Measurements from ENCODE around the gene L3MBTL4.
"Not testable (repeated sequence)": the region's sequence is repeated elsewhere in the genome, so short reads cannot be mapped to it uniquely, and the experiment has no call there.

Gene L3MBTL4

GRCh38 chr18:6414723-6415417, at the start of gene L3MBTL4:
Gene L3MBTL4, minus strand, starts transcription at chr18:6414911. Its CDS starts 103,286 bp downstream, at chr18:6311625.
- no peak for DNase-seq (ENCODE audit: low read depth in 2 of 2)

DNA sequence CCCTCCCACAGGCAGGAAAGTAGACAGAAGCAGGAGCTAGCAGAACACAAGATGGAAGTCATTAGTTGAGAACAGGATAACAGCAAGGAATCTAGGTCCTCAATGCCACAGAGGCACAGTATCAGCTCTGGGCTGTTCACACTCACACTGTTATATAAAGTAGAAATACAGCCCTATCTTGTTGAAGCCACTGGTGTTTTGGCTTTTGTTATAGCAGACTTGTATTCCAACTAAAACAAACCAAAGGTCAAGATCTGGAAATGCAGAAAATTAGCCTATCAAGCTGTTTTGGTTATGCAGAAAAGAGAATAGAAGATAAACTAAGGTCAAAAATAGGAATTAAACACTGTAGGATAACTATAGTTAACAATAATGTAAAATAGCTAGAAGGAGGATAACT, 37.5 kb upstream of the L3MBTL4 start:
- no peak for DNase-seq (ENCODE audit: low read depth in 2 of 2)

DNA sequence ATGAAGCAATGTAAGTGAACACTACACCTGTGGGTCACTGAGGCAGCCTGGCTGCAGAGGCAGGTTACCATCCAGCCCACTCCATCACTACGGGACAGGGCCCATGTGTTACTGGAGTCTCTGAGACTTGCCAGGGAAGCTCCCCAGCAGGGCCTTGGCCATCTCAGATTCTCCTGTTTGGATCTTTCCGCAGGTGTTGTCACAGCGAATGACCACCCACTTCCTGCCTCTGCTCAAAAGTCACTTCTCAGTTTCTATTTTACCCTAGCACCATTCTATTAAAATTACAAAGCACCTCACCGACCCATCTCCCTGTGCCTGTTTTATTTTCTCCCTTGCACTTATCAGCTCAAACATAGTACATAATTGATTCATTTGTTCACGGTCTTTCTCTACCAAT, 34.5 kb upstream of the L3MBTL4 start:
- DNase-seq (ENCODE audit: low read depth in 2 of 2) = no peak

- DNase-seq (ENCODE audit: low read depth in 2 of 2) = no peak
These were observed 29.9 kb upstream of the L3MBTL4 start for GRCh38 chr18:6444466-6445228.

- no peak for DNase-seq (ENCODE audit: low read depth in 2 of 2)
These were observed 26.5 kb upstream of the L3MBTL4 start for GRCh38 chr18:6441200-6441599.

GRCh38 chr18:6437937-6438818, 23.5 kb upstream of the L3MBTL4 start:
- DNase-seq (ENCODE audit: low read depth in 2 of 2) = no peak

DNA sequence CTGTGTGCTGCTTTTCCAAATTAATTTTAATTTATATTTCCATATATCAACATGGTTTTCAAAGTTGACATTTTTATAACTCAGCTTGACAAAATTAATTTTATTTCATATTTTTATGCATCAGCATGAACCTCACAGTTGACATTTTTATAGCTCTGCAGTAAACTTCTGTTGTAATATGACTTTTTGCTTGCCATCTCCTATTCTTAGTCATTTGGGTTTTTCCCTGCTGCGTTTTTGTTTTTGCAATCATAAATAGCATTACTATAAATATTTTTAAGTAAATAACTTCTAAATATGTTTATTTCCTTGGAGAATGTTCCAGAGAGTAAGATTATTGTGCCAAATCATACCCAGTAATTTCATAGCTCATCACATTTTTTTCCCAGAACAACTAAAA, 21.0 kb upstream of the L3MBTL4 start:
- no peak for DNase-seq (ENCODE audit: low read depth in 2 of 2)

DNA sequence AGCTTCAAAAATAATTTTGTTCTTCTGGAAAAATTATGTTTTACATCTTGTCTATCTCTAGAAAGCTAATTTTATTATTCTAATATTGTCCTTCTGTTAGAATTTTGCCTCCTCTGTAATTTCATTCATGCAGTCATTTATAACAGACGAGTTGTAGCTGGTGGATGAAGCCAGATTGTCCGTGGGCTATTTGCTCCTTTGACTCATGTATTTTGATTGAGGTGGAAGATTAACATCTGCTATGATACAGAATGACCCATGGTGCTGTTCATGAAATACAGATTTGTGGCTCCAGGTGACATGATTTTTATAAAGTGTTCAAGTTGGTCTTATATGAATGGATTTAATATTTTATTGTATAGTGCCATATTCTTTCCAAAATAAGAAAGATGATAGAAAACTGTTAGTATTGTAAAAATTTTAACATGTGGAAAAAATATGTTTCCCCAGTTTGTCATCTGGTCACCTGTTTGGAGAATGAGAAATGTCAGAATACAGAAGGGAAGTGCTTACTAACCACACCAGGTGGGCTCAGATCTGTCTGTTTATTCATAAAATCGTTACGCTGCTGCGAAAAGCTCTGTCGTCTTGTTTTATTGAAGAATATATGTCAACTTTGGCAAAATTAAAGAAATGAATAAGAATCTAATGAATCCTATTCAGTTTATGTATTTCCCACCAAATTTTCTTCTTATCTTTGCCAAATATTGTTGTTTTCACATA, 20.4 kb upstream of the L3MBTL4 start:
- no peak for DNase-seq (ENCODE audit: low read depth in 2 of 2)

DNA sequence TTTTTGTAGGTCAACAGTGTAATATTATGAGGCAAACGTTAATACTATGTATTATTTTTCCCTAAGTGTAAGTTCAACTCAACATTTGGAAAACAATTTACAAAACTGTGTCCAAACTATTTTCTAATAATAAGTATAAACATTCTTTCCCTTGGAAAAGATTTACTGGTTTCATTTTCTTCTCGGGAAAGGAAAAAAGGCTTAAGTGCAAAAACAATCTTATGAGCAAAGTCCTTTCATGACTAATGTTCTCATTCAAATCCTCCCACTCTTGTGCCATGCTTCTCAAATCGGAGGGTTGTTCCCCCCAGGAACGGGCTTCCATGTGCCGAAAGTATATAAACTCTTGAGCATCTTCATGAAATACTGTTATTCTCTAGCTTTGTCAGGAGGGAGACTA, 19.8 kb upstream of the L3MBTL4 start:
- DNase-seq (ENCODE audit: low read depth in 2 of 2) = no peak

DNA sequence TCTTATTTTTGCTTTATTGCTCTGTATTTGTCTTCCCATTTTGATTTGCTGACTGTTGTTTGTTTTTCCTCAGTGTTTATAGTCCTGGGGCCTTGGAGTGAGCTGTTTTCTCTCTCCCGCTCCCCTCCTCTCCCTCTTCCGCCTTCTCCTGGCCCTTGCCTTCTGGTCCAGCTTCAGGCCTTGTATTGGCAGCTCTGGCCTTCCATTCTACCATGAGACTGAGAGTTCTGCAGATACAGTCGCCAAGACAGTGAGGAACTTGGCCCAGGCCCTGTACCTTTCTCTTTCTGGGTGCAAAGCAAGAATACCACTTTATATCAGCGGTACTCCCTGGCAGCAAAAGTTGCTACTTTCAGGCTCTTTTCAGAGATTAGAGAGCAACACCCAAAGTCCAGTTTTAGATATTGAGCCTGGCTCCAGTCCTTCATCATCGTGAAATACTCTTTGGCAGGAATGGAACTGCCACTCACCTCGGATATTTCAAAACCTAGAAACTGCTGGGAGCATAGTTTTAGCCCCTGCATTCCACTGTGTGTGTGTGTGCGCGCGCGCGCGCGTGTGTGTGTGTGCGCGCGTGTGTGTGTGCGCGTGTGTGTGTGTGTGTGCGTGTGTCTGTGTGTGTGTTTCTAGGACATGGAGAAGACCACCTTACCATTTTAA, 17.1 kb upstream of the L3MBTL4 start:
- DNase-seq (ENCODE audit: low read depth in 2 of 2) = no peak

DNA sequence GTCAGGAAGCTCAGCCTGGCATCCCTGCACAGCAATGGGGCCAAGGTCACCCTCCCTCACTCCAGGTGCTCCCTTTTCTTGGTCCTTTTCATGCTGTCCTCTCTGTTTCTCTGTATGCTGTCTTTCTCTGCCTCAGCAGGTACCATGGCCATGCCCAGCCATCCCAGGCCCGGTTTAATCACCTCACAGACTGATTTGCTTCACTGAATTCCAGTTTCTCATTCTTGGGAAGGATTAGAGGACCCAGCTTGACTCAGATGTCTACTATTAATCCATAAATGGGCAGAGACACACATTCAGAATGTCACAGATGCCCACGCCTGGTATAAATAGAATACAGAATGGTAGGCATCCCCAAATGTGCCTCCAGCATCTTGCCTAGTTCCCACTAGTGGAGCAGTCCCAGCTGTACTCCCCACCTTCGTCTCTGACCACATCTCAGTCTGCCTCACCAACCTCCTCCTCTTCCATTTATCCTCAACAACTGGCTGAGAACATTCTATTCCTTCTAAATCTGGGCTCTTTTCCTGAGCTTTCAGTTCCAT, 14.2 kb upstream of the L3MBTL4 start:
- no peak for DNase-seq (ENCODE audit: low read depth in 2 of 2)

DNA sequence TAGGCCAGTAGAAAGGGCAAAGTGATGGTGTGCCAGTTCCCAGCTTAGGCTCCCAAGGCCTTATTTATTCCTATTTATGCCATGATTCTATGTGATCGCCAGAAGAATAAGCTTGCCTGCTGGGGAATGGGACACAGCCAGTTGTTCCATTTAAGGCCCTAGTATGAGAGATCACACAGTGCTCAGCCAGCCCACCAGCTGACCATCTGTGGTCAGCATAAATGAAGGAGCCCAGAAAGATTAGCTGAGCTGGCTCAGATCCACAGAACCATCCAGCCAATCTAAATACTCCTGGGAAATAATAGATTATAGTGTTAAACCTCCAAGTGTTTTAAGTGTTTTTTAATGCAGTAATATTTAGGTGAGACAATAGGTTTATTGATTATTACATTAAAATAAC, 12.6 kb upstream of the L3MBTL4 start:
- DNase-seq (ENCODE audit: low read depth in 2 of 2) = no peak

GRCh38 chr18:6423289-6423688, 8.6 kb upstream of the L3MBTL4 start:
- DNase-seq (ENCODE audit: low read depth in 2 of 2) = no peak

- DNase-seq (ENCODE audit: low read depth in 2 of 2) = peak; percentile 2 to 5
These were observed 491 bp downstream of the L3MBTL4 start for GRCh38 chr18:6414118-6414722.

GRCh38 chr18:6413579-6414117, 1.1 kb downstream of the L3MBTL4 start:
- DNase-seq (ENCODE audit: low read depth in 2 of 2) = no peak

GRCh38 chr18:6412933-6413472, 1.7 kb downstream of the L3MBTL4 start:
- DNase-seq (ENCODE audit: low read depth in 2 of 2) = no peak

DNA sequence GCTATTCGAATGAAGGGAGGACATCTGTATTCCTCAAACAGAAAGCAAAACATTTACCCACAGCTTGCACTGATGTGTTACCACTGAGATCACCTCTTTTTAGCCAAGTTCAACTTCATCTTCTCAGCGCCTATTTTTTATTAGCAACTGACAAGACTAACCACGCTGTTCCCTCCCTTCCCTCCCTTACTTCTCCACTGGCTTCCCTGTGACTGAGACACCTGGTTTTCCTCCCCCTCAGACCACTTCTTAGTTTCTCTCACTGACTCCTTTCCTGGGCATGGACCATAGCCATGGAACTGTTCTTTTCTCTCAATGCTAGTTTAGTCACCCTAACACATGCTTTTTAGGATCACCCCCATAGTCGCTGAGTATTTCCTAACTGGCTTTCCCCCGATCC, 3.3 kb downstream of the L3MBTL4 start:
- no peak for DNase-seq (ENCODE audit: low read depth in 2 of 2)

DNA sequence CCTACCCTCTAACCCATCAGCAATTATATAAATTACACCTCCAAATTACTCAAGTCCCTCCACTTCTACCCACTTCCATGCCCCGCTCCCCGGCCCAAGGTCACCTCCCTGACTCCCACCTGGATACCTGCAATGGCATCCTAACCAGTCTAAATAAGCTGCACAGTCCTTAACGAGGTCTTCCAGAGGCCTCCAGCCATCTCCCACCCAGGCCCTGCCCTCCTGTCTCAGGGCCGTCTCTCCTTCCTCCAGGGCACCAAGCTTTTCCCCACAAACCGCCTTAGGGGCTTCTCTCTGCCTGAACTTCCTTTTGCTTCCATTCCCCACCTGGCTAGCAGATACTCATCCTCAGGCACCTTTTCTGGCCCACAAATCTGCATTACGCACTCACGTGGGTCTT, 4.8 kb downstream of the L3MBTL4 start:
- DNase-seq (ENCODE audit: low read depth in 2 of 2) = no peak

DNA sequence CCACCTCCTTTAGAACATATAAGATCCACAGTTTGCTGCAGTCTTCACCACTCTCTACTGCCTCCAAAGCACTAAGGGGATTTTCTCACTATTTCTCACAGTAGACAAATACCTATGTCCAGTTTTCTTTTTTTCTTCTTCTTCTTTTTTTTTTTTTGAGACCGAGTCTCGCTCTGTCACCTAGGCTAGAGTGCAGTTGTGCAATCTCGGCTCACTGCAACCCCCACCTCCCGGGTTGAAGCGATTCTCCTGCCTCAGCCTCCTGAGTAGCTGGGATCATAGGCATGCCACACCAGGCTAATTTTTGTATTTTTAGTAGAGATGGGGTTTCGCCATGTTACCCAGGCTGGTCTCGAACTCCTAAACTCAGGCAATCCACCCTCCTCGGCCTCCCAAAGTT, 6.2 kb downstream of the L3MBTL4 start:
- DNase-seq (ENCODE audit: low read depth in 2 of 2) = not testable (repeated sequence)

GRCh38 chr18:6406910-6407470, 7.7 kb downstream of the L3MBTL4 start:
- DNase-seq (ENCODE audit: low read depth in 2 of 2) = no peak

All from stimulated activated CD4-positive, alpha-beta T cell treated with anti-CD3 and anti-CD28 coated beads, Interleukin-15, amount 100 ng/mL, for 48 hours (primary cell).